ENCODE data around the gene ANKRD44.
"Not testable (repeated sequence)": the region's sequence is repeated elsewhere in the genome, so short reads cannot be mapped to it uniquely, and the experiment has no call there.

Gene ANKRD44

DNA sequence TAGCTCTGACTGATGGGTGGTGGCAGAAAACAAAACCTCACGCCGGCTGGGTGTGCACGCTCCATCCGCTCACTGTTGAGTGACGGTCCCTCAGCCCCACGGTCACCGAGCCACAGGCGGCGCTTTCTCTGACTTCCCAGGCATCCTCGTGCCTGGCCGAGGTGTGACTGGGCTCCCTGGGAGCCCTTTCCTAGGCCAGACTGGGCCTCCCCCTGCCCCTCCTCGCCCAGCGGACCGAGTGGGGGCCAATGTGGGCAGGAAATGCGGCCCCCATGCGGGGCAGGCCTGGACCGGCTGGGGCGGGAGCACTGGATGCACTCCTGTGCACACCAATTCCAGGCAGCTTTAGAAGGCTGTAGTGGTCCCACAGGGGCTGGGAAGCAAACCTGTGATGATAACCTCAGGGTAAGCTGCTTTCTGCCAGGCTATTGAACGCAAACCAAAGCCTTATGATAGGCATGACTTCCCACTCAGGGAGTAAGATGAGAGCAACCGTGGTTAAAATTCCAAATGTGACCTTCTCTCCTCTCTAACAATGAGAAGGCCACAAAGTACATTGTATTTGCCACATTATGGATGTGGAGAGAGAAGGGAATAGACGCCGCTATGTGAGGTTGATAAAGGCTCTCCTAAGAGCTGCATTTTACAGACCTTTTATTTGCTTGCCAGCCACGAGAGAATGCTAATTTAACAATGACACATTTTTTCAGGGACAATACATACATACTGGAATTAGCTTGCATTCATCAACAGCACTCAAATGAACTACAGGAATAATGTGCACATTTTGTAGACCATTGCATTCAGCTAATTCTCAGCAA, 300.2 kb downstream of the ANKRD44 start:
- DNase-seq, result no peak

DNA sequence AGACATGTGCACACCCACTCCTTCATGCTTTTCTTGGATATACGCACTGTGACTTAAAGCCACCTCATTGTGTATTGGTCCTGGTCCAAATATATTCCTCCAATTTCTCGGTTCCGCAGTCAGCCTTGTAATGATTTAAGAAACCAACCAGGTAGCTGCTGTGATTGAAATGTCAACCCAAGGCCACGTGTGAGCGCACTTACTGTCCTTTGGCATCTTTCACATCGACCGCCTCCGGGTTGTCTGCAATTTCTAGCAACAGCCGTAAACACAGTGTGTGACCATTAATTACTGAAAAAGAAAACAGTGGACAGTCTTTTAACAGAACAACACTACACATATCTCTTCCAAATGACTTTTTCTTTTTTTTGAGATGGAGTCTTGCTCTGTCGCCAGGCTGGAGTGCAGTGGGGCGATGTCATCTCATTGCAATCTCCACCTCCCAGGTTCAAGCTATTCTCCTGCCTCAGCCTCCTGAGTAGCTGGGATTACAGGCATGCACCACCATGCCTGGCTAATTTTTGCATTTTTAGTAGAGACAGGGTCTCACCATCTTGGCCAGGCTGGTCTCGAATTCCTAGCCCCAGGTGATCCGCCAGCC, 301.7 kb downstream of the ANKRD44 start:
- not testable (repeated sequence) for DNase-seq

DNA sequence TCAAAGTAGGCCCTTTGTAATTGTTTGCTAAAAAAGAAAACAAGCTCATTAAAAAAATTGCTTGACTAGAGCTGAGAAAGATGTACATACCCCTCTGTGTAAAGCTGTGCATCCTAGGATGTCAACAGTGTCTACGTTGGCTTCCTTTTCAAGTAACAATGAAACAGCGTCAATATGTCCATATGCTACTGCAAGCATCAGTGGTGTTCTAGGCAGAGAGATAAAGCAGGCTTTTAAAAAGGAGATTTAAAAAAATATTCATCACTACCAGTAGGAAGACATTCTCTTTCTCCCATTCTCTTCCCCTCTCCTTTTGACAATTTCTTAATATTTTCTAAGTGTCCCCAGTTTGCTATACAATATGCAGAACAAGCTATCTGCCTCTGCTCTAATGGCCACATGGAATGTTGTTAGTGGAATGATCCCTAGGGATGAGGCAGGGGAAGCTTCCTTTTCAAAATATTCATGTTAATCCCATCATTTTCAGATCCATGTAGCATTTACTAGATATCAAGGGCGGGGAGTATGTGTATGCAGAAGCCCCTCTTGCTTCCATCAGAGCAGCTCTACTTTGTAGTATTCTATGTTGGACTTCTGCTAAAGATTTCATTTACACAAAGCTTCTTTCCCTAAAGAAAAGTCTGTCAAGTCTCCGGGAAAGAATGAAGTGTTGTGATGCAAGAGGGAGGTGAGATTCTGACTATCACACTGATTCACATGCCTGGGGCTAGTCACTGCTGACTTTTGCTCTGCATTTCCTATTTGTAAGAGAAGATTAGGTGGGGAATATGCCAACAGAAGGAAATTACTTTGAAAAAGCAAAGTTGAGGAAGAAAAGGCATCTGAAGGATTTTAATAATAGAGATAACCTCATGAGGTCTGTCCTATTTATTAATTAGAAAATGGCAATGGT, 302.6 kb downstream of the ANKRD44 start:
- DNase-seq, result no peak

DNA sequence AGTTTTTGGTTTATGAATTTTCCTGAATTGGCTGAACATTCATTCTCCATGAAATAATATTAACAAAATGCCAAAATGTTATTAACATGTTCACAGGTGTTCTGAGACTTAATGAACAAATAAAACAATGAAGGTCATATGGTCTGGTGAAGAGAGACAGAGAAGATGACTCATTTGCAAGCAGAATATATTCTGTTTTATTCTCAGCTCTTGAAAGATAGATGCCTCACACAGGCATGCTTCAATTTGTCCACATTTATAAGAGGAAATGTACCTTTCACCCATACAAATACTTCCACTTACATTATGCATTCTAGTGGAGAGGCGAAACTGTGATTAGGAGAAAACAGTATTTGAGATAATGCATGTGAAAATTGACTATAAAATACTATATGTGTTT, 308.7 kb downstream of the ANKRD44 start:
- no peak for DNase-seq

DNA sequence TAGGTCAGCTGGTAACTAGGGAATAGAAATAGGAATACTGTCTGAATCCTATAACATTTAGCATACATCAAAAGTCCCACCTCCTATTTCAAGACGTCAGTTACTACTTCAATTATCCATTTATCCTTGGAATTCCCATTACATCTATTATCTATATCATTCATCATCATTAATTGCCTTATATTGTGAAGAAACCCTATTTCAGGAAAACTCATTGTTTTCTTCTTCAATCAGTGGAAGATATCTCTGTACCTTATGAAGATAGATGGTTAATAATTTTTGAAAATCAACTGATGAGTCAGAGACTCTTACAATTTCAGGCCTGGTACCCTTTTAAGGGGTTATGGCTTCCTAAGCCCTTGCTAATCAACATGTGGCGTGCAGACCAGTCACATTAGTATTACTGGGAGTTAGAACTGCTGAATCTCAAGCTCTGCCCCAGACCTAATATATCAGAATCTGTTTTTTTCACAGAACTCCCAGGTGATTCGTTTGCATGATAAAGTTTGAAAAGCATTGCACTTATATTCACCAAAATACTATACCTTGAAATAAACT, 314.7 kb downstream of the ANKRD44 start:
- DNase-seq, result no peak

DNA sequence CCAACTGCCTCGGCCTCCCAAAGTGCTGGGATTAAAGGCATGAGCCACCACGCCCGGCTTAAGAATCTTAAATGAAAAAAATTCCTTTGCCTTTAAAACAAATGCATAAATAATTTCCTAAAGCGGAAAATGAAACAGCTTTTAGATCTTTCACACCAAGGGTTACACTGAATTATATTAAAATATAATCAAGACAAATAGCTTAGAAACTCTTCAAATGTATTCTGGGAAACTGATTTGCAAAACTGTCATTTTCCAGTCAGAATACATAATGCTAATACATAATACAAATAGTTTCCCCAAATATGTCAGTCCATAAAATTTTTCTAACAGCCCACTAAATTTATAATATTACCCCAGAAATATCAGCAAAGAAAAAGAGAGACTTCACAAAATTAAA, 315.8 kb downstream of the ANKRD44 start:
- DNase-seq, result no peak

DNA sequence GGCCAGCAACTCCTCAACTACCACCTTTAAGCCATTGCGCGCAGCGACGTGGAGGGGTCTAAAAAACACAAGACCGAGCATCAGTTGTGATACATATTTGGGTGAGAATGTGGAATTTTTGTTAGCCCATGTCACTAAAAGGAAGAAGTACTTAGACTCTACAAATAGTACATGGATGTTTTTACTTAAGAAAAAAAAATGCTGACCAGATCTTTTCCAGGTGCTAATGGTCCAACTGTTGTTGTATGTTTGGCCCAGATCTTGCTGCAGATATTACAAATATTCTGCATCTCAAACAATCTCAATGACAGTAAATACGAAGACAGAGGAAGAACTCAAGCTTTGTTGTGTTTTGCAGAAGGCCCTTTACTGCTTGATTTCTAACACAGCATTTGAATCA, 317.0 kb downstream of the ANKRD44 start:
- no peak for DNase-seq

DNA sequence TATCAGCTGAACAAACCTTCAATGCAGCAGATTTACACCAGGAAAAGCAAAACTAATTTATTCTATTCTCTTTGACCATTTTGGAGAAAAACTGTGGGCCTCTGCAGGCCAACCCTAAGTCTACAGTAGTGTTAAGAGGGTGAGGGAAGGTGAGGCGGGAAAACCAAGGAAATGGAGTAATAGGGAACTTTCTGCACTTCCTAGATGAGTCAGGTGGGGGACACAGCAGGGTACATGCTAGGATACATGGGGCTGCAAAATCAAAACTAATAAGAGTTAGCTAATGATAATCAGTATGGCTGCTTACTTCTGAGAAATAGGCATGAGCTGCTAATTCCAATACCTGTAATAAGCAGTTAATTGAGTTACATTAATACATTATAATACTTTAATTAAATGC, 318.1 kb downstream of the ANKRD44 start:
- DNase-seq, result no peak

DNA sequence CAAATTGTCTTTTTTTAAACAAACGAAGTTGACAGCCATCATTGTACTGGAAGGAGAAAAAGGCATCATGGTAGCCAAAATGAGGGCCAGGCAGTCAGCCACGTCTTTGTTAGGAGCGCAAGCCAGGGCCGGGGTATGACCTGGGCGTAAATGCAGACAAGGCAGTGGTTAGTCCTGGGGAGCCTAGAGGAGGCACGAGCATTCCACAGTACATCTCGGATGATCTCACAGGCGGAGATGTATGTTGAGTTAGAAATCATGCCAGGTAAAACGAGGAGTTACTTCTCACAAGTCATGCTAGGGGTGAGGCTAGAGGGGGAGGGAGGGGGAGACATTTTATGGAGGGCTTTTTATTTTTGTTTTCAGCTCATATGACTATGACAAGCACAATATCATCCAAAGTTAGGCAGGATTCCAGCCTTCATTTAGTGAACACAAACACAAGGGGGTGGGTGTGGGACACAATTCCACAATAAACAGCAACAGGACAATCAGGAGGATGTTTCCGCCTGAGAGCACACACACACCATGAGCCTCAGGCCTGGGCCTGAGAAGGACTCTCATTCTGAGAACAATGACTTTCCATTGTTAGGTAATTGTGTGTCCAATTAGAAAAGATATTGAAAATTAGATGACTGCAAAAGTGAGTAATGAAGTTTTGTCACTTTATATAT, 319.7 kb downstream of the ANKRD44 start:
- no peak for DNase-seq

DNA sequence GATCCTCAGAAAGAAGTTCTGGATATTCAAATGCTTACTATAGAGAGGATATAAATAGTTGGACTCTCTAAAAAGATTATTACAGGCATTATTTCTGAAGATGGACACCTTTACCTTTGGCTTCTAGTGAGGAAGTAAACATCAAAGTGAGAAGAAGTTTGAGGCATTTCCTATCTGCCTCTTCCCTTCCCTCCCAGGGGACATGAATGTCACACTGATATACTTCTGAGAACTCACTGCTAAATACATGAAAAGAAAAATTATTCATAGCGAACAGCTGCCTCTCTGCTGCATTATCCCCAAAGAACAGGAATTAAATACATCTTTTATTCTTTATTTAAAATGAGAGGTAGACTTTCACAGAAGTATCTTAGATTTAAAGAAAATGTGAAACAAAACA, 320.5 kb downstream of the ANKRD44 start:
- DNase-seq, result no peak

DNA sequence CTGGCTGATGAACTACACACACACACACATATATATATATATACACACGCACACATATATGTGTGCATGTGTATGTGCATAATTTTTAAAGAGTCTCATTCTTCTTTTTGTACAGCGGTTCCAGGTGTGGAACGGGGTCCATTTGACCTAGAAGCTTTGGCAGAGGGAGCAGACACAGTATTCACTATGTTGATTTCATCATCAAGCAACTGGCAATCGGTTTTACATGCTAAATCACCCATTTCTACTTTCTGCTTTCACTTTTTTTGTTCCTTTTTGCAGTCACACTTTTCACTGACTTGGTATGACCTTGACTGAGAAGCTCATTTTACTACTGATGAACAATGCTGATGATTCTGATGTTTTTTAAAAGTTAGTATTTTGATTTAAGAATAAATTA, 321.1 kb downstream of the ANKRD44 start:
- DNase-seq, result no peak

DNA sequence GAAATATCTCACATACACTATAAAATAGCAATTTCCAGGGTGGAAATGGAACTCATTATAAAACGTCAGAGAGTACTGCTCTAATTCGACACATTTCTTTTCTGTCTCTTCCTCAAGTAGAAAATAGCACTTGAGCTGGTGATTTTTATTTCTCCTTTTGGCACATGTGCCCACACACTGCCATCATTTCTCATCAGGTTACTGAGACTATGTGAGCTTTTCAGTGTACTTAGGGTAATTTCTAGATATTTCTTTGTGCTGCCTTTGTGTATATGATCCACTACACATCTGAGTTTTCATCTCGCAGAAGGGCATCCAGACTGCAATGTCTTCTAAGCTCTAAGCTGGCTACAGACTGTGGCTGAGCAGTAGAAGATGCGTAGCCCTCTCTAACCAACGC, 321.9 kb downstream of the ANKRD44 start:
- no peak for DNase-seq

DNA sequence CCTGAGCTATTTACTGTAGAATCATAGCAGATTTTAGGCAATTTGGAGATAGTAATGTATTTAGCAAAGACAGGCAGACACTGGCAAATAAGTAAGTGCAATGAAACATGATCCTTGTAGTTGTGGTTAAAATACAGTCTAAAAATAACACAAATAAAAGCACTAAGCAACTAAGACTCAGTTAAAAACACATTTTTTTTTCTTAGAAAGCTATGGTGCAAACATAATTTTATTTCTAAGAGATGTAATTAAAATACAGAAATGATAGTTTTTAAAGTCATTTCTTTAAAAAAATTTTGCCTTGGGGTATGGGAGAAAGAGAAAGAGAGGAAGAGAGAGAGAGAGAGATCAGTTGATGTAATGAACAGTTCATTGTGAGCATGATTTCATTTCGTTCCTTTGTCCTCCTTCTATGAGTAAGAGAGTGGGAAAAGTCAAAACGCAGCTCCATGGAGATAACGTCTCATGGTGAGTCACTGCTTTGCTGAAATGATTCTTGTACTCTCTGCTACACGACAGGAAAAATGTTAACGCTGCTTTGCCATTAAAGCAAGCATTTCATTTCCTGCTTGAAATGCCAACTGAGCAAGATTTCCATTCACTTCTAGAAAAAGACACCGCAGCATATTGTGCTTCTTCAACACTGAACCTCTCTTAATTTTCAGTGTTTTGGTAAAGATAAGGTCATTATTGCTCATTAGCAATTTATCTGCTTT, 322.8 kb downstream of the ANKRD44 start:
- peak in 1 of 2 experiments; percentile 26 for DNase-seq

DNA sequence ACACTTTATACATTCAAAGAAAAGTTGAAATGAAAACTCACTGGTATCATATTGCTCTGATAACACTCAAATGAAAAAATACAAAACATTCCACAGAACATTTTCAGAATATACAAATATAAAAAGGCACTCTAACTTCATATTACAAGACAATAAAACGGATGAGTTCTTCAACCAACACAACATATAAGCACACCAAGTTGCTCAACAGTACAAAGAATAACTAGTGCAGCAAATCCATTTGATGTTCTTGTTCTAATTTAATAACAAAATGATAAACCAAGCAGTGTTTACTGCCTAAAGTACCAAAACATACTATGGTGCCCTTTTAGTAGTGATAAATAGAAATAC, 323.3 kb downstream of the ANKRD44 start:
- no peak for DNase-seq

DNA sequence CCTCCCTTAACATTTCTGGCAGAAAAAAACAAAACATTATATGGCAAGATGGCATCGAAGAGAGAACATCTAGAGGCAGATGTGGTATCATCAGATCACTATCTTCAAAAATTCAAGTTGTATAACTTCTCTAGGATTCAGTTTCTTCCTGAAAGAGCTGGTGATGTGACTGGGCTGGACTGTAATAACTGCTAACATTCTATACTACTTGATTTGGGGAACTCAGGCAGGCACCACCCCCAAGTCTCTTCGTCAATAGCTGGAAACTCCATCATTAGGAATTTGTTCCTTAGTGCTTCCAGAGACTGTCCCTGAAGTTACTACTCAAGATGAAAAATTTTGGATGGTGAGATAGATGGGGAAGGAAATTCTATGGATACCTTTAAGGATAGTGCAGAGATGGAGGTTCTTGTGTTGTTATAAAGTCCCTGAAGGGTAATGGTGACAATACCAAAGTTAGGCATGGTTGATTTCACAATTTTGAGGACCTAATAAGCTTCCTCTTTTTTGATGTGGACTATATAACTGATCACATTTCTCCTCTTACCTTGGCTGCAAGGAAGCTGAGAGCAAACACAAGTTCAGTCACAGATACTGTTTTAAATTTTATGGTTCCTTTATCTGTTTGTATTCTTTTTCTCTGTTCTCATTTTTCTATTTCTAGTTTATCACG, 324.9 kb downstream of the ANKRD44 start:
- no peak for DNase-seq

DNA sequence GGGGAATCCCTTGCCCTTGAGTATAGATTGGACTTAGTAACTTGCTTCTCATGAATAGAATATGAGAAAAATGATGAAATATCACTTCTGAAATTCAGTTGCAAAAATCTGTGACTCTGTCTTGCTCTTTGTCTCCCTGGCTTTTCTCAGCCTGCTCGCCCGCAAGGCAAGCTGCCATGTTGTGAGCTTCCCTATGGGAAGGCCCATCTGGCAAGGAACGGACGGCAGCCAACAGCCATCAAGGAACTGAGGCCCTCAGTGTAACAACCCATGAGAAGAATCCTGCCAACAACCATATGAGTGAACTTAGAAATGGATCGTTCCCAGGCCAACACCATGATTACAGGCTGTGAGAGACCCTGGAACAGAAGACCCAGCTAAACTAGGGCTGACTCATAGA, 325.7 kb downstream of the ANKRD44 start:
- DNase-seq, result no peak

DNA sequence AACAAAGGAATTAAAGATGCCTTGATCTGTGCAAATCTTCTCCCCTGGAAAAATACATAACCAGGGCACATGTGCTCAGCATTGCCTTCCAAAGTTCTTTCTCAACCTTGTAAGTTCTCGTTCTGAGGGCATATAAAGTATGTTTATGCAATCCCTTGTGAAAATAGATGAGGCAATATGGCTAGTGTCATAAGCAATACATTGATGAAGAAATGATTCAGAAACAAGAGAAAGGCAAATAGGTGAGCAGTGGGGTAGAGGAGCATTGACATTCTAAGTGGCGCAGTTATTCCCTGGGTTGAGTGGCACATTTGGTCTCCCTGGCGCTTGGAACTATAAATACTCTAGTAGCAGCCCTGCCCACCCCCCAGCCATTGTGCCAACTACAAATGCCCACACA, 326.6 kb downstream of the ANKRD44 start:
- DNase-seq, result no peak

DNA sequence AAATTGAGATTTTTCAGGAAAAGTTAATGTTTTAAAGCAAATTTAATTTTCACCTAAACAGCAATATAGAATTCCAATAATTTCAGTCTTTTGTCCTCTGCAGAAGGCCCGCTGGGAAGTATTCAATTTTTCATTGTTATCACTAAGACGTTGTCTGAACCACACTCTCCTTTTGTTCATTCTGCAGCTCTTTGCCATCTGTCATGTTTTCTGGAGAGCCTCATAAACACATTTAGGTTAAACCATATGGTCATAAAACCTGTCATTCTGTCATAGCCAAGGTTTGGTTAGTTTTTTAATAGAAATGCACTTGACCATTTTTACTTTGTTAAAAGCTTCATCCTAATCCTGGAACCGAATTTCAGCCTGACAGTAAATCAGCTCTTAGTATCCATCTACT, 330.1 kb downstream of the ANKRD44 start:
- DNase-seq, result no peak

DNA sequence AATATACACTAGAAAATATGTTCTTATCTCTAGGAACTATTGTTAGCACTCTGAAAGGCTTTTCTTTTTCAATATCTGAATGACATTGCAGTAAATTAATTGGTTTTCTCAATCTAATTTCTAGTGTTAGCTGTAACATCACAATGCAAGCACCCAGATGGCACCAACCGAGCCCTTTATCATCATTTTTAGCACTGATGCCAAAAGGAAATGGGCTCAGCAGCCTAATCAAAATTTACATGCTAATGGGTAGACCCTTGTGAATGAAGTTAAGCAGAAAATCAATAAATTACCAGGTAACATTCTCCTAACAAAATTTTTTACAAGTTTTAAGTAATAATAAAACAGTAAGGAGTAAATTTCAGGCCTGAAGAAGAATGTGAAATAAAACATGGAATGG, 330.6 kb downstream of the ANKRD44 start:
- no peak for DNase-seq

DNA sequence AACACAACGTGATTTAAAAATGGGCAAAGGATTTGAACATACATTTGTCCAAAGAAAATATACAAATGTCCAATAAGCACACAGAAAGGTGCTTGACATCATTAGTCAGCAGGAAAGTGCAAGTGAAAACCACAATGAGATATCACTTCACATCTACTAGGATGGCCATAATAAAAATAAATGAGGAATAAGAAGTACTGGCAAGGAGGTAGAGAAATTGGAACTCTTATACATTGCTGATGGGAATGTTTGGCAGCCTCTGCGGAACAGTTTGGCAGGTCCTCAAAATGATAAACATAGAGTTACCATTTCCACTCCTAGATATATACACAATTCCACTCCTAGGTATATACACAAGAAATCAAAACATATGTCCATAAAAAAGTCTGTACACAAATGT, 333.1 kb downstream of the ANKRD44 start:
- no peak for DNase-seq

DNA sequence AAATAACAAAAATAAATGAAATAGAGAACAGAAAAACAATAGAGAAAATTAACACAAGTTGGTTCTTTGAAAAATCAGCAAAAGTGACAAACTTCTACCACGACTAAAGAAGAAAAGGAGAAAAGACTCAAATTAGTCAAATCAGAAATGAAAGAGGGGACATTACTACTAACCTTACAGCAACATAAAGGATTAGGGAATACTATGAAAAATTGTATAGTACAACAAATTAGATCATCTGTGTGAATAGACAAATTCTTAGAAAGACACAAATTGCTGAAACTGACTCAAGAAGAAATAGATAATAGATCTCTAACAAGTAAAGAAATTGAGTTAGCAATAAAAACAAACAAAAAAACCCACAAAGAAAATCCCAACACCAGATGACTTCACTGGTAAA, 335.6 kb downstream of the ANKRD44 start:
- DNase-seq, result no peak
